ENCODE measurements around the gene INSIG2. TPM values are rescaled to one million over a fixed set of nuclear protein-coding genes. Genes with fewer than 3 reads are reported as not detected.

The INSIG2 gene
- total RNA-seq, 1 experiment from 2014 or later = 13.3 TPM

GRCh38 chr2:118120401-118120780 is 32.1 kb downstream of the INSIG2 start:
- Histone ChIP-seq H3K4me1 (ENCODE audit: insufficient read depth, low read length, poor library complexity, severe bottlenecking) (no peaks in the 10 kb centered on the region), H3K27me3 (replicated peaks; ENCODE audit: insufficient read depth, low read depth, low read length, poor library complexity) (peaks cover 3% of the 10 kb centered on the region), H3K36me3 (ENCODE audit: insufficient read depth, low read length, poor library complexity, severe bottlenecking) (no peaks in the 10 kb centered on the region), H3K4me3 (ENCODE audit: low read depth, low read length, poor library complexity, severe bottlenecking) (no peak overlapping the region), H3K9me3 (ENCODE audit: low read depth, low read length, poor library complexity, severe bottlenecking) (no peaks in the 10 kb centered on the region), H3K27ac (ENCODE audit: low read depth, low read length, poor library complexity, severe bottlenecking) (no peak overlapping the region)
- CTCF ChIA-PET = no interaction called here
- no peak for TF ChIP-seq CTCF (conservative IDR thresholded peaks at IDR 0.05; ENCODE audit: low read depth, low read length)
- TF ChIP-seq EZH2 (IDR thresholded peaks at IDR 0.05; ENCODE audit: borderline replicate concordance, low read depth, low read length, poor library complexity, severe bottlenecking) = no peak
- POLR2A ChIA-PET (ENCODE audit: low non-redundant PET) = no interaction called here
- DNase-seq (ENCODE audit: low spot score) = no peak
- no TSS peak for BruUV-seq (replicated peaks)
- intact Hi-C loops (cut with micrococcal nuclease; ENCODE audit: unreplicated experiment) = no loop called here

- no peak for TF ChIP-seq EZH2 (IDR thresholded peaks at IDR 0.05; ENCODE audit: borderline replicate concordance, low read depth, low read length, poor library complexity, severe bottlenecking)
- no peak for TF ChIP-seq CTCF (conservative IDR thresholded peaks at IDR 0.05; ENCODE audit: low read depth, low read length)
- CTCF ChIA-PET = no interaction called here
- Histone ChIP-seq H3K4me1 (ENCODE audit: insufficient read depth, low read length, poor library complexity, severe bottlenecking) (no peaks in the 10 kb centered on the region), H3K27me3 (replicated peaks; ENCODE audit: insufficient read depth, low read depth, low read length, poor library complexity) (peaks cover 3% of the 10 kb centered on the region), H3K4me3 (ENCODE audit: low read depth, low read length, poor library complexity, severe bottlenecking) (no peak overlapping the region), H3K36me3 (ENCODE audit: insufficient read depth, low read length, poor library complexity, severe bottlenecking) (no peaks in the 10 kb centered on the region), H3K27ac (ENCODE audit: low read depth, low read length, poor library complexity, severe bottlenecking) (no peak overlapping the region), H3K9me3 (ENCODE audit: low read depth, low read length, poor library complexity, severe bottlenecking) (no peaks in the 10 kb centered on the region)
- intact Hi-C loops (cut with micrococcal nuclease; ENCODE audit: unreplicated experiment) = no loop called here
- no TSS peak for BruUV-seq (replicated peaks)
- peak; percentile 24 for DNase-seq (ENCODE audit: low spot score)
- POLR2A ChIA-PET (ENCODE audit: low non-redundant PET) = no interaction called here
These were observed 32.8 kb downstream of the INSIG2 start for GRCh38 chr2:118121101-118121500.

- Histone ChIP-seq H3K4me1 (ENCODE audit: insufficient read depth, low read length, poor library complexity, severe bottlenecking) (no peaks in the 10 kb centered on the region), H3K36me3 (ENCODE audit: insufficient read depth, low read length, poor library complexity, severe bottlenecking) (no peaks in the 10 kb centered on the region), H3K27me3 (replicated peaks; ENCODE audit: insufficient read depth, low read depth, low read length, poor library complexity) (peaks cover 3% of the 10 kb centered on the region), H3K27ac (ENCODE audit: low read depth, low read length, poor library complexity, severe bottlenecking) (no peak overlapping the region), H3K4me3 (ENCODE audit: low read depth, low read length, poor library complexity, severe bottlenecking) (no peak overlapping the region), H3K9me3 (ENCODE audit: low read depth, low read length, poor library complexity, severe bottlenecking) (no peaks in the 10 kb centered on the region)
- no peak for DNase-seq (ENCODE audit: low spot score)
- ChIA-PET CTCF (no interaction called here), POLR2A (ENCODE audit: low non-redundant PET) (no interaction called here)
- TF ChIP-seq EZH2 (IDR thresholded peaks at IDR 0.05; ENCODE audit: borderline replicate concordance, low read depth, low read length, poor library complexity, severe bottlenecking) (no peak), CTCF (conservative IDR thresholded peaks at IDR 0.05; ENCODE audit: low read depth, low read length) (no peak)
- intact Hi-C loops (cut with micrococcal nuclease; ENCODE audit: unreplicated experiment) = no loop called here
- BruUV-seq (replicated peaks) = no TSS peak
These were observed 33.8 kb downstream of the INSIG2 start for GRCh38 chr2:118121986-118122524.
